DMS153 treated with DMSO at 0.1 percent for 48 hours (cell line): ENCODE data around the gene SRGN.
"Not testable (repeated sequence)": the region's sequence is repeated elsewhere in the genome, so short reads cannot be mapped to it uniquely, and the experiment has no call there.

Source experiments
- DNase-seq: peaks from one replicate; lab custom pipeline; 2025; ENCODE audit not compliant: unreplicated experiment; lab: John Stamatoyannopoulos, UW

SRGN gene, protein sequence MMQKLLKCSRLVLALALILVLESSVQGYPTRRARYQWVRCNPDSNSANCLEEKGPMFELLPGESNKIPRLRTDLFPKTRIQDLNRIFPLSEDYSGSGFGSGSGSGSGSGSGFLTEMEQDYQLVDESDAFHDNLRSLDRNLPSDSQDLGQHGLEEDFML

DNA sequence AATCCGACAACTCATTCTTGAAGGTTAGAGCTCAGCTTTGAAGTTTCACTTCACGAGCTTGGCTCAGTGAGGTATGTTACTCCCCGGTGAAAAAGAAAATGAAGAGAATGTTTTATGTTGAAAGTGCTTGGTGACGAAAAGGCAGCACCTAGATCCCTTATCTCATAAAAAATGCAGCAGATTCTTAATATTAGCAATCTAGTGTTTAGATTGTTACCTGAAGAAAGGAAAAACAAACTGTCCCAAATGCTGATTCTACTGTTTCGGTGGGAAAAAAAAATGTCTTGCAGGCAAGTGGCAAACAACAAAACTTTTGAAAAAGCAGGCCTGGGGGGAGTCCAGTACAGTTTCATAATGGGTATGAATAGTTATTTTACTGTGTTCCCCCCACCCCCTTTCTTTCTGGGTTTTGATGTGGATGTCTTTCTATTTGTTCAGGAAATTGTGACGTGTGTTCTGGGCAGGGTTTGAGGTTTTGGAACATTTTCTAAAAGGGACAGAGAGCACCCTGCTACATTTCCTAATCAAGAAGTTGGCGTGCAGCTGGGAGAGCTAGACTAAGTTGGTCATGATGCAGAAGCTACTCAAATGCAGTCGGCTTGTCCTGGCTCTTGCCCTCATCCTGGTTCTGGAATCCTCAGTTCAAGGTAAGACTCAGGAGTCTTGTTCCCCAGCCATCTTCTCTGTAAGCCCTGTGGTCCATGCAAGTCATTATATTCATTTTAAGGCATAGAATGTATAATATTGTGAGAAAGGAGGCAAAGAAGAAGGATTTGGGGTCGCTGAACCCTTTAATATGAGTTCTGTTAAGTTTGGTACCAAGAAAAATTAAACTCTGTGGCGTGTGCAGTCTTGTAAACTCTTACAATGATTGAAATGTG, at the start of gene SRGN:
Gene SRGN, plus strand, starts transcription at position 514 of the 881 bp plus-strand sequence. Its CDS starts 55 bp downstream, at position 569.
- no peak for DNase-seq

DNA sequence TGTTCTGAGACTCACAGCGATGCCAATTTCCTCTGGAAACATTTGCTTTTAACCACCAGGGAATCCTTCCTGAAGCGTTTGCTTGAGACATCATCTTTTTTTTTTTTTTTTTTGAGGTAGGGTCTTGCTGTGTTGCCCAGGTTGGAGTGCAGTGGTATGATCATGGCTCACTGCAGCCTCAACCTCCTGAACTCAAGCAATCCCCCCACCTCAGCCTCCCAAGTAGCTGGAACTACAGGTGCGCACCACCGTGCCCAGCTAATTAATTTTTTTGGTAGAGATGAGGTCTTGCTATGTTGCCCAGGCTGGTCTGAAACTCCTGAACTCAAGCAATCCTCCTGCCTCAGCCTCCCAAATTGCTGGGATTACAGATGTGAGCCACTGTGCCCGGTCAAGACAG, 47.0 kb upstream of the SRGN start:
- not testable (repeated sequence) for DNase-seq

DNA sequence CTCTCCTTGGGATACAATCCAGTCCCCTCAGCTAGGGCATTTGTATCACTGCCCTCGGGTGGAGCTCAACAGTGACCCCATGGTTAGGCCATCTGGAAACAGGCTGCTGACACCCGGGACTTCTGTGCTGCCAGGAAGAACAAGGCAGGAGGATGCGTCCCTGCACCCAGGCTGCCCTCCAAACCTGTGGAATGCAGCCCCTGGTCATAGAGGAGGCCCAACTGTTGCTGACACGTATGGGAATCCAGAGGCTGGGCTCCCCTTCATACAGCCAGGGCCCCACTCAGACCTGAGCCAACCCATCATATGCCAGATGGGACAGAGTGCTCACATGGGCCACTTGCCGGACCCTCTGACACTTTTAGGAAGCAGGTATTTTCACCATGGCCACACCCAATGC, 45.5 kb upstream of the SRGN start:
- DNase-seq = no peak

DNA sequence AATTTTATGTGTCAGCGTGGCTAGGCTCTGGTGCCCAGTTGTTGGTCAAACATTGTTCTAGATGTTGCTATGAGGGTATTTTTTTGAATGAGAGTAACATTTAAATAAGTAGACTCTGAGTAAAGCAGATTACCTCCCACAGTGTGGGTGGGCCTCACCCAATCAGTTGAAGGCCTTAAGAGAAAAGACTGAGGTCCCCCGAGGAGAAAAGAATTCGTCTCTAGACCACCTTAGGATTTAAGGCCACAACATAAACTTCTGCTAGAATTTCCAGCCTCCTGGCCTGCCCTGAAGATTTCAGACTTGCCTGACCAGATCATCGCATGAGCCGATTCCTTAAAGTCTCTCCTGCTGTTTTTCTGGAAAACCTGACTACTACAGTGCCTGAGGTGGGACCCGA, 45.1 kb upstream of the SRGN start:
- DNase-seq = no peak

DNA sequence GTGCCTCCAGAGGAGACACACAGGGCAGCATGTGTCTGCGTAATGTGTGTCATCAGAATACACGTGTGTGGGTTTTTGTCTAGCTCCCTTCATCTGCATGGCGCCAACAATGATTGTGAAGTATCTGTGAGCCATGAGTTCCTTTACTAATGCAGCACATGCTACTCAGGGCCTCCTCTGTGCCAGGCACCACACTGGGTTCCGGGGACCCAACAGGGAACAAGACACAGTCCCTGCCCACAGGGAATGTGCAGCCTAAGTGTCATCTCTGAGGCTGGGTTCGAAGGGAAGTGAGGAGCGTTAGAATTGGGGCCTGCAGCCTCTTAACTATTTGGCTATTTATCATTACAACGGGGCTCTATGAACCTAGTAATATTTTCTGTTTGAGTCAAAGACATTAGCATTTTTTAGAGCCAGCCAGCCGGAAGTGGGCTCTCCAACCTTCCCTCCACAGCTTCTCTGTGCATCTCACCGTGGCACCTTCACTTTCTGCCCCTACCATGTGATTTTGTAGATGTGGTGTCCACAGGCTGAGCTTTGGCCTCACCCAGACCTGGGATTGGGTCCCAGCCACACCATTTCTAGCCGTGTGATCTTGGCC, 43.9 kb upstream of the SRGN start:
- no peak for DNase-seq

DNA sequence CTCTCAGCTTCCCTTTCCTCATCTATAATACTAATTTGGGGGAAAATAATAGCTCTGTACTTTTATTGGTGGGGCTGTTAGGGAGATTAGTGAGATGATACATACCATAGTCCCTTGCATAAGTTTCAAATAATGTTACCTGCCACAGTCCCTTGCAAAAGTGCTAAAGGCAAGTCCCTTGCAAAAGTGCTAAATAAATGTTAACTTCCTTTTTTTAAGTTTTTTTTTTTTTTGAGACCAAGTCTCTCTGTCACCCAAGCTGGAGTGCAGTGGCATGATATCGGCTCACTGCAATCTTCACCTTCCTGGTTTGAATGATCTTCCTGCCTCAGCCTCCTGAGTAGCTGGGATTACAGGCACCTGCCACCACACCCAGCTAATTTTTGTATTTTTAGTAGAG, 43.4 kb upstream of the SRGN start:
- no peak for DNase-seq

DNA sequence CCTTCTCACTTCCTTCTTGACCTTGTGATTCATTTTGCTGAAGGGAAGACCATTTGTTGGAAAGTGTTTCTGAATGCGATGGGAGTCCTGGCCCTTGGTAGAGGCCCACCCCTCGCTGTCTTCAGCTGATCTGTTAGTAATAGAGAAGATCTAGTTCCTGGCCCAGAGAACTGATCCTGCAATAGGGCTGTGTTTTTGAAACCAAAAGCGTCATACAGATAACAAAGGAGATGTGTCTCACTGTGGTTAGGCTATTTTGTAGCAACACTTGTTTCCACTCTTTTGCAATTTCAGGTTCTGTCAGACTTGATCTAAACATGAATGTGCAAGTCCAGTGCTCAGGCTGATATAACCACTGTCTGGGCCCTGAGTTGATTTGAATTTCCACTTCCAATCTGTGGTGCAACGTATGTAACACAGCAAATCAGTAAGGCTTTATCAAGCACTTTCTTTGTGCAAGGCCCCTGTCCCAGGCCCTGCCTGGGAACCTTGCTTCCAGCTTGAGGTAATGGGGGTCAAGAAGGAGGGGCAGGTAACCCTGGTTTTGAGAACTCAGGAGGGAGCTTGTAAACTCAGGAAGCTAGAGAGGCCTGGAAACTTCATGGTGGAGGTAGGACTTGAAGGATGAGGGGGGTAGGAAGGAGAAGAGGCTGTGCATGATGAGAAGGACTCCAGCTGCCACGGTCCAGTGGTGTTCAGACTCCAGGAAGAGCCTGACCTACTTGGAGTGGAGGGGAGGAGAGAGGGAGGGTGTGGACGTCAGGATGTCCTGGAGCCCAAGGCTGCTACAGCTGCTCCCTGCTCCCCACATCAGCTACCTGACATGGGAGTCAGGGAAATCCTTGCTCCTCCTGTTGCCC, 42.2 kb upstream of the SRGN start:
- DNase-seq = no peak

DNA sequence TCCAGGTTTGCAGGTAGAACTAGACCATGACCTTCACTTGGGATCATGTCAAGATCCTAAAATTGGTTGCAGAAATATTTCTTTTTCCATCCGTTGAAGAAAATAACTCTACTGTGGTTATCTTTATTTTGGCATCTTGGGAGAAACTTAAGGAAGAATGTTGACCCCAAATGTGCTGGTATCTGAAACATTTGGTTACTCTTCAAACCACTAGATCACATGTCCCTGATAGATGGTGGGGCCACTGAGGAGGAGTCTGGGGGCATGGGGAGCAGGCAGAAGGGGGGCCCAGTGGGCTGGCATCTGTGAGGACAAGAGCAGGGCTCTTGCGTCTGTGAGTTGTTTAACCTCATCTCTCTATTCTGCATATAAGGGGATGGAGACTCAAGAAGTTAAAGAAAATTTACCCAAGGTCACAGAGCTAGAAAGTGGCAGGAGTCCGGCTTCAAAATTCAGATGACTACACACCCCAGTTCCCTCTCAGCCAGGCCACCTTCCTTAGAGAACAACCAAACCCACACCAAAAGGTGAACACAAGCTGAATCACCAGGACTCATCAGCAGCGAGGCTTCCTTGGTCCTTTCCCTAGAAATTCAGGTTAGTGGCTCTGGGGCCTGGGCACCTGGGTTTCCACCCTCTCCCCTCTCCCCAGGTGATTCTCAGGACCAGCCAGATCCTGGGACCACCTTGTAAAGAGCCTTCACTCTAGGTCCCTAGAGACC, 40.6 kb upstream of the SRGN start:
- DNase-seq = no peak

DNA sequence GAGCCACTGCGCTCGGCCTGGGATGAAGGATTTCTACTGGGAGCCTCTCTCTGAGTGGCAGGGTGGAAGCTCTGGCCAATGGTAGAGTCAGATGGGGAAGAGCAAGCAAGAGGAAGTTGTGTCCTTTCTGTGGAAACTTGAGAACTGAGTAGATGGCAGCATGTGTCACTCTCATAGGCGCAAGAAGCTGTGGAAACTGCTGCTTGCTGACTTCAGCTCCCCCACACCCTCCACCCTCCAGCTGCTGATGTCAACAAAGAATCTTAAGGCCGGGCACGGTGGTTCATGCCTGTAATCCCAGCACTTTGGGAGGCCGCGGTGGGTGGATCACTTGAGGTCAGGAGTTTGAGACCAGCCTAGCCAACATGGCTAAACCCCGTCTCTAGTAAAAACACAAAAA, 39.8 kb upstream of the SRGN start:
- DNase-seq = no peak

DNA sequence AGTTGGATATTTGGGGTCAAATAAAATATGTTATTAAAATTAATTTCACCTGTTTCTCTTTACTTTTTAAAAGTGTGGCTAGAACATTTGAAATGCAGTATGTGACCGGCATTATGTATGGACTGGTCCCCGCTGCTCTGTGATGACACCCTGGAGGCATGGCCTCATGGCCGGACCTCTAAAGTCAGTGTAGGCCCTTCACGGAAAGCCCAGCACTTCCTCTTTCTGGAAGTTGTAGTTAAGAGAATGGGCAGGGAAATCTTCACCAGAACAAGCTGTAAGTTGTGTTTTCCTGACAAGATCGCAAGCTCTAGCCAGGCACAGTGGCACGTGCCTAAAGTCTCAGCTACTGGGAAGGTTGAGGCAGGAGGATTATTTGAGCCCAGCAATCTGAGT, 38.3 kb upstream of the SRGN start:
- DNase-seq = no peak

DNA sequence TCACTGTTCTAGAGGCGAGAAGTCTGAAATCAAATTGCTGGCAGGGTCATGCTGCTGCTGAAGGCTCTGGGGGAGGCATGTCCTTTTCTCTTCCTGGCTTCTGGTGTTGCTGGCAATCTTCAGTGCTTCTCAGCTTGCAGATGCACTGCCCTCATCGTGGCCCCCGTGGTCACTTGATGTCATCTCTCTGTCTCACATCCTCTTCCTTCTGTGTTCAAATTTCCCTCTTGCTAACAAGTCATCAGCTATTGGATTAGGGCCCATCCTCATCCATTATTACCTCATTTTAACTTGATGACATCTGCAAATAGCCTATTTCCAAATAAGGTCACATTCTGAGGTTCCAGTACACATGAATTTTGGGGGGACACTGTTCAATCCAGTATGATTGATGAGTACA, 36.6 kb upstream of the SRGN start:
- no peak for DNase-seq

DNA sequence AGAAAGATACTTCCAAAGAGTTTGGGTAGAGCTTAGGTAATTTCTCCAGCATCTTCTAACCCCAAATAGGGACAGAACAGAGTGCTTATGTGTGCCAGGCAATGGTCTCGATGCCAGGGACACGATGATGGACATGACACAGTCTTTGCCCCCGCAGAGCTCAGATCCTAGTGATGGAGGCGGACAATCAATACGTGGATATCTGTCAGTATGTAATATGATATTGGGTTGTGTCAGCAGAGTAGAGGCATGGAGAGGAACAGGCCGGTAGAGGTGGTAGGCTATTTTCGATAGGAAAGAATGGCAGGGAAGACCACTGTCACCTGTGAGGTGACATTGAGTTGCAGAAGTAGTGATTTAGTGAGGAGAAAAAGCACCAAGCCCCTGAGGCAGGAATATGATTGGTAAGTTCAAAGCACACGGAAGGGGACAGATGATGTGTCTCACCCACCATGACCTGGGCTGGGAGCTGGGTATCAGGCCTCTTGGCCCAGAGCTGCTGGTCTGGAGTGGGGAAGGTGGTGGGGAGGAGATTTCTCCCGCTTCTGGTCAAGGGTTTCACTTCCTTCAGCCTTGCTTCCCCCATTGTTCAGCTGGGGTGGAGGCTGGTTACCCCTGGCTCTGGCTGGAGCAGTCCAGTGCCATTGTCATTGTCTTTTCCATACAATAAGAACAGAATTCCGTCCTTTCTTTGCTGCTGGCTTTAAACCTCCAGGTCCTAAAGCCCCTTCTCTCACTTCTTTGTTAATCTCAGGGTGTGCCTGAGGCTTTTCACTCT, 36.0 kb upstream of the SRGN start:
- DNase-seq = no peak

DNA sequence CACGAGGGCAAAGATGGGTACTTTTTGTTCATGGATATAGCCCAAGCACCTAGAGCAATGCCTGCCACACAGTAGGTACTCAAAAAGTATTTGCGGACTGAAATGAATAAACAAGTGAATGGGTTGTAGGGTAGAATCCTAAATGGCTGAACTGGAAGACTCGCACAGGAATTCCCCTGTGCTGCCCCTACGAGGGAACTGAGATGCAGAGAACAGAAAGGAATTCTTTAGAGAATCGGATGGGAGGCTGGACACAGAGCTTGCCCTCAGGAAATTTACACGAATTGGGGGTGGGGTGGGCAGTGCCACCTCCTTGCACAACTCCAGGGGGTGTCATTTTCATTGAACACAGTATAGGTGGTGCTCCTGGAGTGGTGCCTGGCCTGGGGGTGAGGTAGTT, 35.2 kb upstream of the SRGN start:
- DNase-seq = no peak

DNA sequence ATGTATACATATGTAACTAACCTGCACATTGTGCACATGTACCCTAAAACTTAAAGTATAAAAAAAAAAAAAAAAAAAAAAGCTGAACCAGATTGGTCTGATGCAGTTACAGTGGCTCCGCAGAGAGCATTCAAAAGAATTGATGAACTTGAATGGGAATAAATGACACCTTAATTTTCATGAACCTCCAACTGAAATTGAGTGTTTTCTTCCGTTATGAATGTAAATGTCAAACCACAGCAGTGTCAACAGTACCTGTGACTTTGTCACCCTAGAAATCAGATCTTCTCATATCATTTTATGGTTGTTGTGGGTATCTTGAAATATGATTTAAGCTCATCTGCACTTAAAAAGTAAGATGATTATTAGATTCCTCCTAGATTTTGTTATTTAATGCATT, 32.7 kb upstream of the SRGN start:
- DNase-seq = no peak

DNA sequence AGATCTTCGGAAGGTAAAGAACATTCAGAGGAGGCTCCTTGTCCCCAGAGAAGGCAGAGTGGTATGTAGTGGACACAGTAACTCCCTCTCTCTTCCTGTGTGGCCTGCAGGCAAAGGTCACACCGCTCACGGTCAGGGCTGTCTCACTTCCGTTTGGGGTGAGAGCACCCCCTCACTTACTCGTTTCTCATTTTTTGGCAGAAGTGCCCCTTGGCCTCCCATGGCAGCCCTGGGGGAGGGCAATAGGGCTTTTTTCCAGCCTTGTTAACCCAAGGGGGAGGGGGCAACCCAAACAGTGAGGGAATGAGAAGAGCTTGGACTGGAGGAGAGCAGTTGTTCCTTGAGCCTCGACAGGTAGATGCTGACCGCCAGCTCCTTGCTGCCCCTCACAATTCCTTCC, 31.8 kb upstream of the SRGN start:
- no peak for DNase-seq

DNA sequence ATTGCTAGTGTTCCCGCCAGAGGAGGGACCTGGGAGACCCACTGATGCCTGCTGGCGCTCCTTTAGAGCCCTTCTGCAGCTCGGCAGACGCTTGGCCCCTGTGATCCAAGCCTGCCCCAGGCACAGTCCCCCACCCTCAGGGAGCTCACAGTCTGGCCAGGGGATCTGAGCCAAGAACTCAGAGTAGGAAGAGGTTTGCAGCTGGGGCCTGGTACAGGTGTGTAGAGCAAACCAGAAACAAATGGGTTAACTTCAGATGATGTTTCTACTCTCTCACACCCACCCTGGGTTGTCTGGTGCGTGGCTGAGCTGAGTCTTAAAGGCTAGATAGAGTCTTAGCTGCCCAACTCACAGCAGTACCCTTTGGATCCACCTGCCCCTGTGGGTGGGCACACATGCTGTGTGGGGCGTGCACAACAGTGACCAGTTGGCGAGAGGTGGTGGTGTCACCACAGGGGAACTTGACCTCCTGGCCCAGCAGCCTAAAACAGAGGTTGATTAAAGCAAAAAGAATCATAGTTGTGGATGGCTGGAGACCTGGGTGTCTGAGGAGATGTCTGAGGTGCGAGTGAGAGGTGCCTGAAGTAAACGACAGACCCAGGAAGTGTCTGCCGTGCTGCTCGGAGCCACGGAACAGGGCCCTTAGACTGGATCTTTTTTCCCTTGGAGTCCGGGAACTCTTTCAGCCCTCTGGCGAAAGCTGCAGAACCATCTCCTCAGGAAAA, 31.2 kb upstream of the SRGN start:
- no peak for DNase-seq

DNA sequence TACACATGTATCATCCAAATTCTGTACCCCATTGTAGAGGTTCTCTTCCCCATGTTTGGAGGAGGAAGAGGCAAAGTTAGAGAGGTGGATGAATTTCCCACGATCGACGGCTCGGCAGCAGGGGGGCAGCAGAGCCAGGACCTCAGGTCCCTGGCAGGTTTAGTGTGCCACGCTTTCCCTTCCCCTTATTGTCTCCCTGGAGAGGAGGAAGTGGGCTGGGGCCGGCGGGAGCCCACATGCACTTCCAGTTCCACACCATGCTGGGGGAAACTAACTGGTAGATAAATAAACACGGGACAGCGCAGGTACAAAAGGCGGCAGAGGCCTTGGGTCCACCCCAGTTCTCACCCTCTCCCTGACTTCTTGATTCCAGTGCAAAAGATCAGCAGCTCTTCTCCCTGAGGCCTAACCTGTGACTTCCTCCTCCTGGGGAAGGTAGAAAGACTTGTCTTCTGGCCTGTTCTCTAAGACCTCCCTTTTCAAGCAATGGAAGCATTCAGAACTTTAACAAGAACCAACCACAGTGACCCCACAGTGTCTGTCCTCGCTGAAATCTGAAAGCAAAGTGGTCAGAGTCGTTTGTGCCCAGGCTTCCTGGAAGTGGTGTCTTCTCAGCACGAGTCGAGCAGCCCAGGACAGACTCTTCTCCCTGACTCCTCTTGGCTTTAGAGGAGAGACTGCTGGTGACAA, 30.5 kb upstream of the SRGN start:
- no peak for DNase-seq

DNA sequence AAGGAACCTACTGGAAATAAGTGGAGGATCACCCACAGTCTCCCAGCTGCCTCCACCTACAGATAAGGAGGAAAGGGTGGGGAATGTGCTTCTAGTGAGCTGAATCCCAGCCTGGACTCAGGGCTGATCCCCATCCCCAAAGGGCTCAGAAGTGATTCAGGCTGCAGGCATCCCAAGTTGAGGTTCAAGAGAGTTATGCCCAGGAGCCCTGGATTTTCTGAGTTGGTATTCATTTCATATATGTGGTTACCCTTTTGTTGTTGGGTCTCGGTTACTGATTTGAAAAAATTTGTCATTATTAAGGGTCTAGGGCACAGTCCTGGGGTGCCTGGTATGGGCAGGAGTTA, 30.0 kb upstream of the SRGN start:
- DNase-seq = no peak
